G401.6 (cell line): ENCODE data around the gene INCENP.
"Not testable (repeated sequence)": the region's sequence is repeated elsewhere in the genome, so short reads cannot be mapped to it uniquely, and the experiment has no call there.

ENCODE experiments used
- FAIRE-seq: peaks from 2 replicates; lab custom pipeline; 2012; peaks lifted over from hg19 to GRCh38; lab: Jason Lieb, UNC

Gene INCENP

GRCh38 chr11:62171261-62171723 lies 47.5 kb downstream of the INCENP start:
- peak; percentile 93 for FAIRE-seq

- no peak for FAIRE-seq
Observed at GRCh38 chr11:62172294-62172693, 48.5 kb downstream of the INCENP start.

GRCh38 chr11:62176766-62177165 lies 53.0 kb downstream of the INCENP start:
- no peak for FAIRE-seq

- FAIRE-seq, result no peak
Observed at GRCh38 chr11:62179995-62180394, 56.2 kb downstream of the INCENP start.

- no peak for FAIRE-seq
Observed at GRCh38 chr11:62181097-62181496, 57.3 kb downstream of the INCENP start.

GRCh38 chr11:62182147-62182891 lies 58.5 kb downstream of the INCENP start:
- FAIRE-seq, result no peak

- FAIRE-seq, result no peak
Observed at GRCh38 chr11:62186195-62186594, 62.4 kb downstream of the INCENP start.

- FAIRE-seq, result no peak
Observed at GRCh38 chr11:62190011-62190410, 66.2 kb downstream of the INCENP start, which contains the start of gene SCGB1D1. Gene SCGB1D1, plus strand, starts transcription at chr11:62190216. Its CDS starts 69 bp downstream, at chr11:62190285.

GRCh38 chr11:62193952-62194351 lies 70.1 kb downstream of the INCENP start:
- FAIRE-seq, result no peak

- FAIRE-seq, result not testable (repeated sequence)
Observed at GRCh38 chr11:62195010-62195409, 71.2 kb downstream of the INCENP start.

- FAIRE-seq, result no peak
Observed at GRCh38 chr11:62195945-62196344, 72.1 kb downstream of the INCENP start.

GRCh38 chr11:62197400-62197799 lies 73.6 kb downstream of the INCENP start:
- FAIRE-seq, result not testable (repeated sequence)

GRCh38 chr11:62201376-62201775 lies 77.6 kb downstream of the INCENP start:
- FAIRE-seq, result no peak
